SK-N-SH treated with all-trans-retinoic acid at 6 μM for 48 hours (cell line): ENCODE data around the gene CTIF.

Source experiments
- OSR1 ChIP-seq: fragments of 250-450 bp; sonication (Bioruptor Pico); IDR thresholded peaks from 2 replicates; pipeline ENCODE4 v1.8.0; 2022; ENCODE audit warnings: moderate library complexity, mild to moderate bottlenecking, inconsistent platforms
- PPARA ChIP-seq: fragments of 250-450 bp; sonication (Bioruptor Pico); IDR thresholded peaks from 2 replicates; pipeline ENCODE4 v1.5.0; 2020; ENCODE audit warnings: mild to moderate bottlenecking, borderline replicate concordance

GRCh38 chr18:48697441-48697840, 158.6 kb downstream of the CTIF start:
- TF ChIP-seq PPARA (CRISPR knock-in tag), result no peak
- no peak for TF ChIP-seq OSR1 (CRISPR knock-in tag)
